HG03460 (cell line): ENCODE results near the gene NEUROD1.

Experiments
- ATAC-seq: cut with Tn5 transposase; IDR thresholded peaks from one replicate; pipeline ENCODE4 v1.9.1; 2021; ENCODE audit not compliant: unreplicated experiment

Gene NEUROD1

GRCh38 chr2:181643151-181643550 is 37.2 kb downstream of the NEUROD1 start:
- ATAC-seq = no peak

- ATAC-seq = no peak
These were observed 38.2 kb downstream of the NEUROD1 start for GRCh38 chr2:181642086-181642485.

- ATAC-seq = no peak
These were observed 40.6 kb downstream of the NEUROD1 start for GRCh38 chr2:181639686-181640085.

- peak; percentile 79 for ATAC-seq
These were observed 47.5 kb downstream of the NEUROD1 start for GRCh38 chr2:181632733-181633401.

- no peak for ATAC-seq
These were observed 51.4 kb downstream of the NEUROD1 start for GRCh38 chr2:181628590-181629585.

- no peak for ATAC-seq
These were observed 52.8 kb downstream of the NEUROD1 start for GRCh38 chr2:181627545-181627944.

- ATAC-seq = no peak
These were observed 53.6 kb downstream of the NEUROD1 start for GRCh38 chr2:181626671-181627070.
